ENCODE measurements around the gene CHD5.
A peak's percentile ranks its signal among the peaks of the same experiment; 100 is the strongest.

Gene CHD5

DNA sequence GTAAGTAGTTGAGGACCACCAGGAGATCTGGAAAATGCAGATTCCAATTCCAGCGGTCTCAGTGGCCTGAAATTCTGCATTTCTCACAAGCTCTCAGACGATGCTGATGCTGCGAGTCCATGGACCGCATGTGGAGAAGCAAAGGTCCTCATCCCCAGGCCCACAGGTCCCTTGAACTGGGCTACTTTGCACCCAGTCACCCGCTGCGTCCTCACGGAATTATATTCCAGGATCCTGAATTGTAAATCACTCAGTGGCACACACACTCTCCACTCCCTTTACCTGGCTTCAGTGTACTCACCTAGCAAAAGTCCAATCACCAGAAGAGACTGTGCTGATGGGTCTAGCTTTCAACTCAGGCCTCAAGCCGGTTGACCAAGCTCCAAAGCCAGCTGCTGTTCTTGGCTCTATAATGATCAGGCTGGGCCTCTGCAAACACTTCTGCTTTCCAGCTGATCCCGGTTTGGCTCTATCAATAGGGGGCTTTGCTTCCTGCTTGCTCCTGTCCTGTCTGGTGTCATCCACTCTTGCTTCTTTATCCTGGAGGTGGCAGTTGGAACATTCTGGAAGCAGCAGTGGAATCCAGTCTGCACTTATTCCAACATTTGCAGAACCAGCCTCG is 20.2 kb upstream of the CHD5 start:
- peak overlapping the region; percentile 96 for H3K4me3 ChIP-seq (ENCODE audit: low read depth, low read length)
- TF ChIP-seq, protein P1, sequence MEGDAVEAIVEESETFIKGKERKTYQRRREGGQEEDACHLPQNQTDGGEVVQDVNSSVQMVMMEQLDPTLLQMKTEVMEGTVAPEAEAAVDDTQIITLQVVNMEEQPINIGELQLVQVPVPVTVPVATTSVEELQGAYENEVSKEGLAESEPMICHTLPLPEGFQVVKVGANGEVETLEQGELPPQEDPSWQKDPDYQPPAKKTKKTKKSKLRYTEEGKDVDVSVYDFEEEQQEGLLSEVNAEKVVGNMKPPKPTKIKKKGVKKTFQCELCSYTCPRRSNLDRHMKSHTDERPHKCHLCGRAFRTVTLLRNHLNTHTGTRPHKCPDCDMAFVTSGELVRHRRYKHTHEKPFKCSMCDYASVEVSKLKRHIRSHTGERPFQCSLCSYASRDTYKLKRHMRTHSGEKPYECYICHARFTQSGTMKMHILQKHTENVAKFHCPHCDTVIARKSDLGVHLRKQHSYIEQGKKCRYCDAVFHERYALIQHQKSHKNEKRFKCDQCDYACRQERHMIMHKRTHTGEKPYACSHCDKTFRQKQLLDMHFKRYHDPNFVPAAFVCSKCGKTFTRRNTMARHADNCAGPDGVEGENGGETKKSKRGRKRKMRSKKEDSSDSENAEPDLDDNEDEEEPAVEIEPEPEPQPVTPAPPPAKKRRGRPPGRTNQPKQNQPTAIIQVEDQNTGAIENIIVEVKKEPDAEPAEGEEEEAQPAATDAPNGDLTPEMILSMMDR (IDR thresholded peaks at IDR 0.05; ENCODE audit: borderline replicate concordance, insufficient read depth, low read depth, low read length): no peak

DNA sequence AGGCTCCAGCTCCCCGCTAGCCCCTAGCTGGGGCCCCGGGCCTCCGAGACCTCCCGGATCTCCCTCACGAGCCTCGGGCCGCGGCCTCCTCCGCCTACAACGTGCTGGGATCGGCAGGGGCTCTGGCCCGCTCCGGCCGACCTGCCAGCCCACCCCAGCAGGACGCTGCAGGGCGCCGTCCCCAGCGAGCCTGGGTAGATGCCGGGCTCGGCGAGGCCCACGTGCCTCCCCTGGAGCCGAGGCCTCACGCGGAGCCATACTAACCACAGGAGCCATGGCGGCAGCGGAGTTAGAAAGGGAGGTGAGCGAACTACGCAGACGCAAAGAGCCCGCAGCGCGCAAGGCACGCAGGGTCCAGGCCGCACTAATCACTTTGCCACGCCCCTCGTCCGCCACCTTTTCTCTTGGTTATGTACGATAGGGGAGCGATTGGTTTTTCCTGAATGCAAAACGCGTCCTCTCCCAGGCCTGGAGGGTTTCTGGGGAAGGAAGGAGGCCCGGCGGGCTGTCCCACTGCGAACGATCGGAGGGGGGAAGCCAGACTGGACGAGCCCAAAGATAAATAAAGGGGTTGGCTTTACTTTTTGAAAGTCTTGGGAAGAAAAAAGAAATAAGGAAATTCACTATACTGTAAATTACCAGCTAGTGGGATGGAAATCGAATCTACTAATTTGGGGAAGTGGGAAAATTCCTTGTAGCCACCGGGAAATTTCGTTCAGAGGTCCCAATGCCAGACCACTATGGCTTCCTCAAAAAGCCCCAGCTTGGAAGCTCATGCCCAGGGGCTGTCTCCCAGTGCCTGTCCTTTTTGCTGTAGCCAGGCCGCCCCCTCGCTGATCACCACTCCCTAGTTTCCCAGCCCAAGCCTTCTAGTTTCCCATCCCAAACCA is 19.4 kb upstream of the CHD5 start, which contains the start of gene RPL22:
RPL22 (minus strand) TSS at position 298 of the 890 bp plus-strand sequence; CDS start at position 276, 22 bp downstream.
- TF ChIP-seq, protein P1 (IDR thresholded peaks at IDR 0.05; ENCODE audit: borderline replicate concordance, insufficient read depth, low read depth, low read length): no peak
- peak within 1 kb of the TSS; percentile 96 for H3K4me3 ChIP-seq (ENCODE audit: low read depth, low read length)

DNA sequence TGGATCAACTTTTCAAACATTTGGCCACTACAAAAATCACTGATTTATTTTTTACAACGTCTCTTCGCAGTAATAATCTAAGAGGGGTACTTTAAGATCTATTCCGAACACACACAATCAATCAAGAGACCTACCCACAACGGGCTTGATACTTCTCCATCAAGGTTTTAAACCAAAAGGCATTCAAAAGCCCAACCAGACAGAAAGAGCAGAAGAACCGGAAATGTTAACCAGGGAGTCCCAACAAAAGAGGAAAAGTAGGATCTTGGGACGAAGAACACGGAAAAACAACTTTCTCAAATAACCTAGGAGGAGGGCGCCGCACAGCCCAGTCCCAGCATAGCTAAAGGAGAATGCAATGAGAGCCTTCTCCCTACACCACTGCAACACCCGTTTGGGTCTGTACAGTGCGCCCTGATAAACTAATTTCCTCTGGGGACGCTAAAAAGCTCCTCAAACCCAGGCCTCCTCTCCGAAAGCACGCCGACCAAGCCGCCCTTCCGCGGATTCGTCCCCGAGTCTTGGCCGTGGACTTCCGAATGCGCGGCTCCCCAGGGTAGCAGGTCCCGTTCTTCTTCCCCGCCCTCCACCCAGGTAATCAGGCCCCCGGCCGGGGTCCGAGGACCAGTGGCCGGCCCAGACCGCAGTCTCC is 18.7 kb upstream of the CHD5 start:
- peak overlapping the region; percentile 96 for H3K4me3 ChIP-seq (ENCODE audit: low read depth, low read length)
- TF ChIP-seq, protein P1 (IDR thresholded peaks at IDR 0.05; ENCODE audit: borderline replicate concordance, insufficient read depth, low read depth, low read length): no peak

DNA sequence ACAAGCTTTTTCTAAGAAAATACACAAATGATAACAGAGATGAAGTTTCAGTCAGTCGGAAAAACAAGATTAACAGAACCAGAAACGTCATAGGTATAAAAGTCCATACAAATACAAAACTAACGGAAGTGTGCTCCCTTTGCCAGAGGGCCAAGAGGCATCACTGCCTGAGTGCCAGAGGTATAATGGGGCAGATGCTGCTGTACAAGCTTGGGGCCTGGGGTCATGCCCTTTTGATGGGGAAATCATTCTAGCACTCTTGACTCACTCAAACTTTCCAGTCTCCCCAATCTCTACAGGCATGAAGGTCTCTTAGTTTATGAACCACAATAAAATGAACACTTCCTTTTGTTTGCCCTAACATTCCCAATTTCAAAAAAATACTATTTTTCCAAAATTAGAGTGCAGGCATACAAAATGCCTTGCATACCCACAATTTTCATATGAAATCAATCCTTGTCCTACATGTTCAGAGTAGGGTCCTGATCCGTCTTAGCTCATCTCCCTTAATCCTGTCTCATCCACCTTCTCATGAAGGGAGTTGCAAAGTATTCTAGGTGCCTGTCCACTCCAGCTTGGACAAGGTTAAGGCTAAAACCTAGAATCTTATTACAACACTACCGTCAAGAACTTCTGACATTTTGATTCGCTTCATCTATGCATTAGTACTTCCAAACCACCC is 17.8 kb upstream of the CHD5 start:
- H3K4me3 ChIP-seq (ENCODE audit: low read depth, low read length): peak overlapping the region; percentile 96
- TF ChIP-seq, protein P1 (IDR thresholded peaks at IDR 0.05; ENCODE audit: borderline replicate concordance, insufficient read depth, low read depth, low read length): no peak

DNA sequence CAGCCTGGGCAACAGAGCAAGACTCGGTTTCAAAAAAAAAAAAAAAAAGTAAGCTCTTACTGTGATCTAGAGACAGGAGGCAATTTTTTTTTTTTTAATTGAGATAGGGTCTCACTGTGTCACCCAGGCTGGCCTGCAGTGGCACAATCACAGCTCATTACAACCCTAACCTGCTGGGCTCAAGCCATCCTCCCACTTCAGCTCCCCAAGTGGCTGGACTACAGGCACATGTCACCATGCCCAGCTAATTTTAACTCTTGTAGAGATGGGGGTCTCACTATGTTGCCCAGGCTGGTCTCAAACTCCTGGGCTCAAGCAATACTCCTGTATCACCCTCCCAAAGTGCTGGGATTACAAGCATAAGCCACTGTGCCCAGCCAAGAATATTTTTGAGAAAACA is 11.8 kb upstream of the CHD5 start:
- TF ChIP-seq, protein P1 (IDR thresholded peaks at IDR 0.05; ENCODE audit: borderline replicate concordance, insufficient read depth, low read depth, low read length): no peak
- H3K4me3 ChIP-seq (ENCODE audit: low read depth, low read length): no peak overlapping the region

DNA sequence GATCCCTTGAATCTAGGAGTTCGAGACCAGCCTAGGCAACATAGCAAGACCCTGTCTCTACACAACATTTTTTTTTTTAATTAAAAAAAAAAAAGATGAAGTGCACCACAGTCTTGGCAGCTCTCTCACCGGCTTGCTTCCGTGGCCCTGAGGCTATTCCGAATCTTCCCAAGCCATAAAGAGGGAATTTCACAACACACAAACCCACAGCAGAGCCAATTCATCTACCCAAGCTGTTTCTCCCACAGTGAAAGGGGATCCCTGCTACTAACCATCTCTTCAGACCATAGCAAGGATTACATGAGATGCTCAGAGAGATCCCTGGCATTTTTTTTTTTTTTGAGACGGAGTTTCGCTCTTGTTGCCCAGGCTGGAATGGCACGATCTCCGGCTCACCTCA is 8.3 kb upstream of the CHD5 start:
- no peak overlapping the region for H3K4me3 ChIP-seq (ENCODE audit: low read depth, low read length)
- TF ChIP-seq, protein P1 (IDR thresholded peaks at IDR 0.05; ENCODE audit: borderline replicate concordance, insufficient read depth, low read depth, low read length): no peak

All from GM12875 (cell line).